ENCODE results near the gene PHYKPL.

PHYKPL gene

GRCh38 chr5:178180141-178180863 is 52.3 kb downstream of the PHYKPL start:
- no peak for DNase-seq

DNA sequence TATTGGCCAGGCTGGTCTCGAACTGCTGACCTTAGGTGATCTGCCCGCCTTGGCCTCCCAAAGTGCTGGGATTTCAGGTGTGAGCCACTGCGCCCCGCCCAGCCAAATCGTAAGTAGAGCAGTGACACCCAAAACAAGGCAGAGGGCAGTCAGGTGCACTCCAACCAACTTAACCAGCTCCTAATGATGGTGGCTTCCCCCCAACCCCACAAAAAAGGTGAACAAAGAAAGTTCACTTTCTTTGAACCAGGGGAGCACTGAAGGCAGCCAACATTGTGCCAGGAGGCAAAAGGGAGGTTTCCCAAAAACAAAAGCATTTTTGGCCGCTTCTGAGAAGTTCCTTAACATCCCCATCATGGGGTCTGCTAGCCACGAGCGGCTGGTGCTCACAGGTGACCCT is 55.0 kb downstream of the PHYKPL start:
- no peak for DNase-seq

DNA sequence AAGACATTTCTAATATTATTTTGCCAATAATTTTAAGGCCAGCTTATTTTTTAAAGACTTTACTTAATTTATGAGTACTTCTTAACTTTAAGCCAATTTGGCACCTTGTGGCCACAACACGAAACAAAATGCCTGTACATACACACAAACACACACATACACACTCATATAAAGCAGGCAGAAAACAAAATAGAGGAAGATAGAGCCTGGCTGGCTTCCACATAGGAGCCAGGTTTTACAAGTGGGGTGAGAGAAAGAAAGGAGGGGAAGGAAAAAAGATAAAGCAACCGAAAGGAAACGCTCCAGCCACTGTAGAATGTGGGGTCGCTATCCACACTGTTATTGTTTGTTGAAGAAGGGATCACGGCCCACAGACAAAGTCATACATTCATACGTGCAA is 55.8 kb downstream of the PHYKPL start:
- no peak for DNase-seq

DNA sequence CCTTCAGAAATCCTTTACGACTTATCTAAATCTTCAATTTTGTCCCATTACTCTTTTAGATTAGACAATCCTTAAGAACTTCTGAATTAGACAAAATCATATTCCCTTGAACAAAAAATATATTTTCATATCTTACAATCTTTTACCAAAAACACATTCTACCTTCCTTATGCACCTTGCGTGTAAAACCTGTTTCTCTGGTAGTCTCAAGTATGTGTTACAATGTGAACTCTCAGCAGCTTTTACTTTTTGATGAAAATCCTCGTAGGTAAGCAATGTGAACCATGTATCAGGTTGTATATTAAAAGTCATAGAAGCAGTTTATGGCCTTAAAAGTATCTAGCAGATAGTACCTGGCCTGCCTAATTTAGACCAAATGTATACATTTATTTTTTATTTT is 58.1 kb downstream of the PHYKPL start:
- no peak for DNase-seq

GRCh38 chr5:178170455-178170854 is 62.1 kb downstream of the PHYKPL start:
- no peak for DNase-seq

GRCh38 chr5:178165581-178165980 is 67.0 kb downstream of the PHYKPL start:
- DNase-seq = no peak

DNA sequence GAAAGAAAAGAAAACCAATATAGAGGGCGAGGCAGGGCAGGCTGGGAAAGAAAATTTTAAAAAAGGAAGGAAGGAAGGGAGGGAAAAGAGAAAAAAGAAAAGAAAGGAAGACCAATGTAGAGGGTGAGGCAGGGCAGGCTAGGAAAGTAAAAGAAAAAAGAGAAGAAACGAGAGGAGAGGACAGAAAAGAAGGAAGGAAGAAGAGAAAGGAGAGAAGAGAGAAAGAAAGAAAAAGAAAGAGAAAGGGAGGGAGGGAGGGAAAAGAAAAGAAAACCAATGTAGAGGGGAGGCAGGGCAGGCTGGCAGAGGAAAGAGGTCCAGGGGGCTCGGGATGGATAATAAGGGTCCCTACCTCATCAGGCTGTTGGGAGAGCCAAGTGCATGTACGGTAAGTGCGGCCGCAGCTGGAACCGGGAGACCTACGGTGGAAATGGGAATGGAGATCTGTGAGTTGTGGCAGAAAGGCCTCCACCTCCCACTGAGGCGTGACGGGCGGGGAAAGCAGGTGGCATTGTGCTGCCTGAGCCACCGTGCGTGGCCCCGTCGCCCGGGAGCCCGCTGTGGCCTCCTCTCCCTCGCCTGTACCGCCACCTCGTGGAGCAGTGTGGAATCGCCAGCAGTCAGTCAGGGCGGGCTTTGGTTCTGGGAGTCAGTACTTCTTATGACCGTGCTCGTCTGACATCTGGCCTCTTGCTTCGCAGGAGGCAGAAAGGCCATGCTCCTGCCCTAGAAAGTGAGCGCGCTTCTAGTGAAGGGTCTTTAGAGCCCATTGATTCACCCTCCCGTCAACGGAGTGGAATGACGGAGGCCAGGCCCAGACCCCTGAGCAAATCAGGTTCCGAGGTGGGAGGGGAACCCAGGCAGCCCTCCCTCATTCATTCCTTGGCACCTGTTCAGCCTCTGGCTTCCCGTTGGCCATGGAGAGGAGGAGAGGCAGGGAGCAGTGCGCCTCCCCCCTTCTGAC is 68.5 kb downstream of the PHYKPL start:
- peak; percentile 91 for DNase-seq

- no peak for DNase-seq
Observed at GRCh38 chr5:178162481-178162880, 70.1 kb downstream of the PHYKPL start.

DNA sequence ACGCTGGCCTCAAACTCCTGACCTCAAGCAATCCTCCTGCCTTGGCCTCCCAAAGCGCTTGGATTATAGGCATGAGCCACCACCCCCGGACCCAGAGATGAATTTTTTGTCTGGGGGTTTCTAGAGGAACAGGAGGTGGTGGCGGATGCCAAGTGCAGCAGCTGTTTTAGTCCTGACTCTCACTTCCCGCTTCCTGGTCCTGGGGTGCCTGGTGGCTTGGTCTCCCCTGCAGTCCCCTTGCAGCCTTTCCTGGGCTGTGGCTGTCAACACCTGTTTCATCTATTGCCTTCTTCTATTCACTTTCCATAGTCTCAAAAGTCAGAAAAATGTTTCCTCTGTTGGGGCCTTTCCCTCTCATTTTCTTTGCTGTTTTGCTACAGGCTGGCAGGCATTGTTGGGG is 72.4 kb downstream of the PHYKPL start:
- DNase-seq = no peak
